ENCODE results near the gene SEC16A.

DNA sequence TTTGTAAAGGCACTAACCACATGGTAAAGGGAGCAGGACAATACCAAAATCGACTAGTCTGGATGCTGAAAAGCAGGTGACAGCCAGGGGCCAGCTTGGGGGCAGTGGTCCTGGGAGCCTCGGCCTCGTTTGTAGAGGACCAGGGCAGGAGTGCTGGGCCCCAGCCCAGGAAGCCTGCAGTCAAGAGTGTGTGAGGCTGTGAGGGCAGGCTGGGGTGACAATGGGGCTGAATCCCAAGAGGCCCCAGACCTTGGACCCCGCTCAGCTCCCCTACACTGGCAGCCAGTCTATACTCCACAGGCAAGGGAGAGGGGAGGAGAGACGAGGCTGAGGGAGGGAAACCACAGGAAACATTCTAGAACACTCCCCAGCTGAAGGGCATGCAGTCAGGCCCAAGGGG lies 40.6 kb downstream of the SEC16A start:
- TF ChIP-seq FOXK2 (IDR thresholded peaks at IDR 0.05) = no peak
- no peak for TF ChIP-seq CTBP1 (IDR thresholded peaks at IDR 0.05; ENCODE audit: borderline replicate concordance)
- TF ChIP-seq L3MBTL2 (conservative IDR thresholded peaks at IDR 0.05) = no peak
- TF ChIP-seq FOXM1 (IDR thresholded peaks at IDR 0.05; ENCODE audit: borderline replicate concordance) = no peak
- TF ChIP-seq SP1 (IDR thresholded peaks at IDR 0.05) = no peak
- no peak for TF ChIP-seq ZNF384 (IDR thresholded peaks at IDR 0.05)
- no peak for TF ChIP-seq FOXA1 (IDR thresholded peaks at IDR 0.05)
- no peak for TF ChIP-seq BHLHE40 (IDR thresholded peaks at IDR 0.05; ENCODE audit: borderline replicate concordance)
- TF ChIP-seq TARDBP (IDR thresholded peaks at IDR 0.05) = no peak
- no peak for TF ChIP-seq NFRKB (IDR thresholded peaks at IDR 0.05)
- no peak for TF ChIP-seq HDGF (IDR thresholded peaks at IDR 0.05; ENCODE audit: borderline replicate concordance)
- TF ChIP-seq ELF4 (IDR thresholded peaks at IDR 0.05) = no peak
- TF ChIP-seq, protein P1, sequence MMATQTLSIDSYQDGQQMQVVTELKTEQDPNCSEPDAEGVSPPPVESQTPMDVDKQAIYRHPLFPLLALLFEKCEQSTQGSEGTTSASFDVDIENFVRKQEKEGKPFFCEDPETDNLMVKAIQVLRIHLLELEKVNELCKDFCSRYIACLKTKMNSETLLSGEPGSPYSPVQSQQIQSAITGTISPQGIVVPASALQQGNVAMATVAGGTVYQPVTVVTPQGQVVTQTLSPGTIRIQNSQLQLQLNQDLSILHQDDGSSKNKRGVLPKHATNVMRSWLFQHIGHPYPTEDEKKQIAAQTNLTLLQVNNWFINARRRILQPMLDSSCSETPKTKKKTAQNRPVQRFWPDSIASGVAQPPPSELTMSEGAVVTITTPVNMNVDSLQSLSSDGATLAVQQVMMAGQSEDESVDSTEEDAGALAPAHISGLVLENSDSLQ (IDR thresholded peaks at IDR 0.05) = no peak
- TF ChIP-seq SUZ12 (IDR thresholded peaks at IDR 0.05) = no peak

All from HEK293T (cell line).